KG1 (cell line): ENCODE measurements around the gene KCNIP1.

Source experiments
- DNase-seq: peaks from one replicate; lab custom pipeline; 2025; lab: John Stamatoyannopoulos, UW

Gene KCNIP1

GRCh38 chr5:170643591-170643990, 139.8 kb downstream of the KCNIP1 start:
- no peak for DNase-seq

GRCh38 chr5:170644501-170644900, 140.7 kb downstream of the KCNIP1 start:
- DNase-seq, result no peak

DNA sequence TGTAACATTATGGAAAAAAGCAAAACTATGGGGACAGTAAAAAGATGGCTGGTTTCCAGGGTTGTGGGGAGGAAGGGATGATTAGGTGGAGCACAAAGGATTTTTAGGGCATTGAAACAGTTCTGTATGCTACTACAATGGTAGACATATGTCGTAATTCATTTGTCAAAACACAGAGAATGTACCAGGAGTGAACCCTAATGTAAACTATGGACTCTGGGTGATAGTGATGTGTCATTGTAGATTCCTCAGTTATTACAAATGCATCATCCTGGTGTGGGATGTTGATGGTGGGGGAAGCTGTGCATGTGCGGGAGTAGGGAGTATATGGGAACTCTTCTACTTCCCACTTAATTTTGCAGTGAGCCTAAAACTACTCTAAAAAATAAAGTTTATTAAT, 144.7 kb downstream of the KCNIP1 start:
- DNase-seq, result no peak

- DNase-seq, result no peak
Measured at GRCh38 chr5:170650850-170651249, 147.0 kb downstream of the KCNIP1 start.

DNA sequence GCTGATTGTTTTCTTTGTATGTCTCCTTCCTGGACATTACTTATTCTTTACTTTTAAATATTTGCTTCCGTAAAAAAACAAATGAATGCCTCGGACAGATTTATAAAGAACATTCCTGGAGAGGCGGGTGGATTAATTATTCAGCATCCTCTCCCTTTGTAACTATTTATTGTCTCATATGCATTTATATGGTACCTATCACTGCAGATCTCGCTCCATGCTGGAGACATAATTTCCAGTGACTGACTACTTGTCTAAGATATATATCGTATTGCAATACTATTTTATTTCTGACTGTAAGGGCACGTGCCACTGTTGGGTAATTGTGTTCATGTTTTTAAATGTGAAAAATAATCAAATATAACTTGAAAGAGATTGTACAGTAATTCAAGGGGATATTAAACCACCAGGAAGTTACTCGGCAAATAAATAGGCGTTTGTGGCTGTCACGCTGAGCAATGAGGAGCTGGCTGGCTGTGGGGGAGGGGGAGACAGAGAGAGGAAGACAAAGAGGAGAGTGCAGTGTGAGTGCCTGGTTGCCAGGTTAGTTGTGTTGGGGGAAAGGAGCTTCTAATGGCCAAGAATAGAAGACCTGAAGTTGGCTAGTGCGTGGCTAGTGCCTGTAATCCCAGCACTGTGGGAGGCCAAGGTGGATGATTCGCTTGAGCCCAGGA, 147.9 kb downstream of the KCNIP1 start:
- DNase-seq, result no peak

GRCh38 chr5:170655476-170655875, 151.7 kb downstream of the KCNIP1 start:
- no peak for DNase-seq

DNA sequence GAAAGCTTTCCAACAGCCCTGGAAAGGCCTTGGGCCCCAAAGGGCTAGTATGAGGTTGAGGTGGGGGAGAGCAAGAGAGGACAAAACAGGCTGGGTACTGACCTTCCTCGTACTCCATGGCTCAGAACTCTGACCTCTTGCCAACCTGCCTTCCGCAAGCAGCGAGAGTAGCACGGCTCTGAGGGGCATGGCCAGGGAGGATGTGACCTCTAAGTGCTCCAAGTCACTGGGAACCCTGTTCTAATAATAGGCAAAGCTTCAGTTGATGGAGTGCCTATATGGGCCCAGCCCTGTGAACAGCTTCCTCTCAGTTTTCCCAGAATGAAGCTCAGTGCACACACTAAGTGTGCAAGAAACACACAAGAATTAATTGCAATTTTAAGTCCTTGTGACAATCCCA, 152.1 kb downstream of the KCNIP1 start:
- DNase-seq, result no peak

DNA sequence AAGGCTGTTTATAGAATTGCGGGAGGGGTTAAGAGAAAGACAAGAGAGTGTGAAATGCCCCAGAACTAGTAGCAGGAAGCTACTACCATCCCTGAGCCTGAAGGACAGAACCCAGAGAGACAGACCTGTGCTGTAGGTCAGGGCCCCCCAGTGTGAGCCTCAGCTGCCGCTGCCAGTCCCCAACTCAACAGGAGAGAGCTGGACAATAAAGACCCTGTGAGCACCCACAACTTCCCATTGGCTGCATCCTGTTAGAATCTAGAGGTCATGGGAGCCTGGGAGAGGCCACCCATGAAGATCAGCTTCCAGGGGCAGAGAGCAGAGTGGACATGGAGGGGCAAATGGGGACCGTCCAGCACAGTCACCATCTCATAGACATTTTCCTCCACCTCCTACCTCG, 152.5 kb downstream of the KCNIP1 start:
- DNase-seq, result no peak

DNA sequence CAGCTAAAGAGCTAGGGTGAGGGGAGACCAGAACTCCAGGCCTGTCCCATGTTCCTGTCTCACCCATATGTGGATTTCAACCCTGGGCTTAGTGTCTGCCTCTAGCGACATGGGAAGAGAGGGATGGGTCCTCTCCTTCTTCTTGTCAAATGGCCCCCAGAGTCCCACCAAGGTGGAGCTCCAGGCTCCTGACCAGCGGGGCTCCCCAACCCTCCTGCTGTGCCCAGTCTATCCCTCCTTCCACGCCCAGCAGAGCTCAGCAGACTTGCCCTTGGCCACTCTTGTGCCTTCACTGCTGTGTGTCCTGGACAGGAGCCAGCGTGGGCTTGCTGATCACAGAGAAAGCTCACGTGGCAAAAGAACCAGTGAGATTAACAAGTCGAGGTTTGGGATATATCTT, 156.7 kb downstream of the KCNIP1 start:
- DNase-seq, result no peak

- no peak for DNase-seq
Measured at GRCh38 chr5:170662966-170663365, 159.1 kb downstream of the KCNIP1 start.

DNA sequence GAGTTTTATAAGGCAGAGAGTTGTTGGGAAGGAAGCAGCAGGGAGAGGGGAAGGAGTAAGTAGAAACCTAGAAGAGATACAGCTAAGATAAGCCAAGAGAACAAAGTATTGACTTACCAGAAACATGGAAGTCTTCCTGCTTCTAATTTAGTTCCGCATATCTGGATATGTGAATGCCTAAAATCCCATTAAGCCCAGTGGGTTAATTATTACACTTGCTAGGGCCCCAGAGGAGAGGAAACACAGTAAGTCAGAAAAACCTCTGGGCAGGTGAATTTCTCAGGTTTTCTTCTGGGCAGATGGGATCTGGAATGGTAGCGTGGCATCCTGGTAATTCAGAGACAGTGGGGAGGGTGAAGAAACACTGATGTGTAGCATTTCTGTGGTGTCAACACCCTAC, 175.0 kb downstream of the KCNIP1 start:
- no peak for DNase-seq

- peak; percentile 67 for DNase-seq
Measured at GRCh38 chr5:170681013-170681433, 177.2 kb downstream of the KCNIP1 start.

DNA sequence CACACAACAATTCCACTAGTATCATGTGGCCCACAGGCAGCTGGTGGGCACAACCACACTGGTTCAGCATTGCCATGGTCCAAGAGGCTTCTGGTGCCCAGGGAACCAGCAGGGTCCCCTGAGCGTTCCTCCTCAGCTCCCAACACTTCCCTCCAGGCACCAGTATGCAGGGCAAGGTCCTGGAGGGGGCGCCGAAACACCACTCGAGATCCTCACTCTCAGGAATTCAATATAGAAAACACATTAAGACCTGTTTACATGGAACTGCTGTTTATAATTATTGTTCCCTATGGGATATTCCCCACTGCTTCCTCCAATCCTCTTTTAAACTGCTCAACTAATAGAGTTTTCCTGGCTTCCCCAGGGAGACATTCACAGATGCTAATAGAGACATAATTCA, 187.8 kb downstream of the KCNIP1 start:
- no peak for DNase-seq

DNA sequence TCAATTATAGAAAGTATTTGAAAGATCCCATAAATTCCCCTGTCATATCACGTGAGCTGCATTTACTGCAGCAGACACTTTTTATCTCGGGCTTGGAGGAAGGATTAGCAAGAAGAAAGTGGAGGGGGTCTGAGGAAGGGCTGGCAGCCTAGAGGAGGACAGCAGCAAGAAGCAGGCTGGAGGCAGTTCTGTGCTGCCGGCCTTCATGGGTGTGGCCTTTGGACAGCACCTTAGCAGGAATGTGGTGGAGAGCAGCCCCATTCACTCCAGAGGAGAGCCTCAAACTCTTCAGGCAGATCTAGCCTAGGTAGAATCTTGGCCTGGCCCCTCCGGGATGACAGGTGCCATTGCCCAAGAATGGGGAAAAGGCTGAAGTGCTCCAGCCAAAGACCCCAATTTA, 189.9 kb downstream of the KCNIP1 start:
- no peak for DNase-seq

DNA sequence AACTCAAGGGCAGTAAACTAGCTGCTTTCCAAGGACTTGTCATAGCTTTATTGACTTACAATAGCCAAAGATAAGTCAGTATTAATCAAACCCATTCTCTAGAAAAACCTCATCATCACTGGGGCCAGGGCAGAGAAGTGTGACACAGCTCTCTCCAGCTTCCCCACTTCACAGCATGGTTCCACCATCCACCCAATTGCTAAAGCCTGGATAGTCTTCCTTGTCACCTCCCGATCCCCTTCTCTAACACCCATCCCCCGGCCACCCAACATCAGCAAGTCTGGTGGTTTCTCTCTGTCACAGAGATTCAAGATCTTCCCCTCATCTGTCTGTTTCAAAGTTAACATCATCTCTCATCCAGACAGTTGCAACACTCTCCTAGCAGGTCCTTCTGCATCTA, 191.1 kb downstream of the KCNIP1 start:
- DNase-seq, result no peak

GRCh38 chr5:170697031-170697430, 193.2 kb downstream of the KCNIP1 start:
- DNase-seq, result no peak

DNA sequence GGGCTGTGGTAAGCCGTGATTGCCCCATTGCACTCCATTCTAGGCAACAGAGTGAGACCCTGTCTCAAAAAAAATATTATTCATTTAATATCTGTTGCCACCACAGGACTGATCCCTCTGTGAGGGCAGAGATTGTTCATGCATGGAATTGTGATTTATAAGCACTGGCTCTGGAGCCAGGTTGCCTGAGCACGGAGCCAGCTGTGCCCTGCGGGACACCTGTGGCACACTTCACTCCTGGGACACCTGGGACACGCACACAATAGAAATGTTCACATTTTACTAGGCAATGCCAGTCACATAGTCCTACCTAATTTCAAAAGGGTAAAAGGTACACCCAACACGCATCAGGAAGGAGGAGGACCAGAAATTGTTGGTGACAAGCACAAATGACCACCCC, 196.7 kb downstream of the KCNIP1 start:
- no peak for DNase-seq

DNA sequence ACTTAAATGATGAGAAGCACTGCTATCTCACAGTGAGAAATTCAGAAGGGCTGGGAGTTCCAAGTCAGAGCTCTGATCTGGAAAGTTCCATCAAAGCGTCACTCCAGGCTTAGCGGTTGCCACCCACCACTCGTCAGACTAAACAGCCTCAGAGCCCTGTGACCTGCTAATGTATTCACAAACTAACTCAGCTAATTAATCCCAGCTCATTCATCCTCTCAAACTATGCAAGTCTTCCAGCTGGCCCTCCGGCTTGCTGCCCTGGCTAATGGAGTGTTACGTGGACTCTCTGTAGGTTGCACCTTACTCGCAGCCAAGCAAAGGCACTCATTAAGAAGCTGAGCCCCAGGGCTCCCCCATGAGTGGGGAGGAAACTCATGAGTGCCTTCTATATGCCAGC, 197.5 kb downstream of the KCNIP1 start:
- no peak for DNase-seq

DNA sequence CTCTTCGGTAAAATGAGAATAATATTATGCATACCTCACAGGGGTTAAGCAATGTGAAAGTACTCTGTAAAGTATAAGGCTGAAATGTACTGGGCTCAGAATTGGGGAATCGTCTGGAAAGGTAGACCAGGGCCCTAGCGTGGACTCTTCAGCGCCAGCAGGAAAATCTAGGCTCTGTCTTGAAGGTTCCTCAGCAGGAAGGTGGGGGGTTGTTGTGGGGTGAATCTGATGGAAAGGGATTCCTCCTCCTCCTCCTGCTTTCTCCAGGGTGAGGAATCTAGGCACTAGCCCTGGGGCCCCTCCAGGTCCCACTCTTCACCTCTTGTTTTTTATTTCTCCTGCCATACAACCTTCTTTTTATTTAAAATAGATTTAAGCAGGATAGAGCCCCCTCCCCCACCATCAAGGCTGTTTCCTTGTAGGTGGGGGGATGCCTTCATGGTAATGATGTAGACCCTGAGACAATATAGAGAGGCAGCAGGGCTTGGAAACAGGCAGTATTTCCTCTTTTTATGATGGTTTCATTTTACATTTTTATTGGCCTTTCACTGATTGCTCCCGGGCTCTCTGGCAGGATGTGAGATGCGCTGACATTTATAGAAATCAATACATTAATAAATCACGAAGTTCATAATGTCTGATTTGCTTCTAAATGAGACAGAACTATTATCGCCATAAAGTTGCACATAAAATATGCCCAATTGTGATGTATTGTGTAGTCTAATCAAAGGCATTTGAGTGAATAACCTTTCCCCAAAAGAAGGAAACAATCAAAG, 200.8 kb downstream of the KCNIP1 start:
- DNase-seq, result no peak

- no peak for DNase-seq
Measured at GRCh38 chr5:170709640-170710039, 205.8 kb downstream of the KCNIP1 start.

DNA sequence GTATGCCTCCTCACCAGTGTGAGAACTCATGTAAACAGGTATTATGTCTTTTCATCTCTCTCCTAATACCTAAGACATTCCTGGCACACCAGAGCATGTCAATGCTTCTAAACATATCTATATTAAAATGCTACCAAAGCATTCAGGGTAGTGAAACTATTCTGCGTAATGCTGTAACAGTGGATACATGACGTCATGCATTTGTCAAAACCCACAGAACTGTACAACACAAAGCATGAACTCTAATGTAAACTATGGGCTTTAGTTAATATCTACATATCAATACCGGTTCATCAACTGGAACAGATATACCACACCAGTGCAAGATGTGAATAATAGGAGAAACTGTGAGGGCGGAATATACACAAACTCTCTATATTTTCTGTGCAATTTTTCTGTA, 207.5 kb downstream of the KCNIP1 start:
- DNase-seq, result no peak

DNA sequence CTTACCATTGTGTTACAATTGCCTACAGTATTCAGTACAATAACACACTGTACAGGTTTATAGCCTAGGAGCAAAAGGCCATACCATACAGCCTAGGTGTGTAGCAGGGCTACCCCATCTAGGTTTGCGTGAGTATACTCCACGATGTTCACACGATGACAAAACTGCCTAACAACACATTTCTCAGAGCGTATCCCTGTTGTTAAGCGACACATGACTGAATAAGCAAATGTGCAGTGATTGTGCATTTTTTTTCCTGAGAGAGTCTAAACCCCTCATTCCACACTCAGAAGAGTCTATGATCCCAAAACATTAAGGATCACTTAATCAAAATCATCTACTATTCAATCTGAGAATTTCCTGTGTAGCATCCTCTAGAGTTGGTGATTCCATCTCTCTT, 211.3 kb downstream of the KCNIP1 start:
- no peak for DNase-seq

GRCh38 chr5:170716396-170716795, 212.6 kb downstream of the KCNIP1 start:
- no peak for DNase-seq

DNA sequence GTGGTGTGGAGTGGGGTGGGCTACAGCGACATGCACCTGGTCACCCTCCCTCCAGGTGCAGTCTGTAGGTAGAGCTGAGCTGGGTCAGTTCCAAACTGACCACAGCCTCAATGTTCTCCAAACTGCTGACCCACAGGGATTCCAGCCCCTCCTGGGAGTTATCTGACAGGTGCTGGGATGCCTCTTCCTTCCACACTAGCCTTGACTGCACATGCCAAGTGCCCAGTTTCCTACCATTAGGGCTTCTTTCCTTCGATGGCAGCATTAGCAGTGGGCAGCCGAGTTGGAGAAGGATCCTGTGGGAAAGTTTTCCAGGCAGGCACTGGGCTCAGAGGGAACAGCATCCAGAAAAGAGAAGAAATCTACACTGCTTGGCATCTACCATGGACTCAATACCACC, 215.7 kb downstream of the KCNIP1 start:
- DNase-seq, result no peak
